Mesothelial cell of epicardium (in vitro differentiated cells): ENCODE measurements around the gene CACNA1E. TPM values are rescaled to one million over a fixed set of nuclear protein-coding genes. Genes with fewer than 3 reads are reported as not detected.

Experiments
- DNase-seq, 2 experiments: peaks; one replicate each; pipeline ENCODE4 v3.0.0; 2021; ENCODE audit warnings: low spot score in 2 of 2; ENCODE audit not compliant: unreplicated experiment in 2 of 2
- H3K27ac Mint-ChIP-seq: 2 replicates; pipeline ENCODE4 v1.8.0; 2021; ENCODE audit warnings: mixed read lengths
- H3K27me3 Mint-ChIP-seq: 2 replicates; pipeline ENCODE4 v1.8.0; 2021; ENCODE audit warnings: low read depth, mixed read lengths
- H3K36me3 Mint-ChIP-seq: 2 replicates; pipeline ENCODE4 v1.8.0; 2021; ENCODE audit warnings: mixed read lengths
- H3K4me1 Mint-ChIP-seq: 2 replicates; pipeline ENCODE4 v1.8.0; 2021; ENCODE audit warnings: mixed read lengths
- H3K4me3 Mint-ChIP-seq: 2 replicates; pipeline ENCODE4 v1.8.0; 2021; ENCODE audit warnings: mild to moderate bottlenecking, moderate library complexity, mixed read lengths
- H3K9me3 Mint-ChIP-seq: 2 replicates; pipeline ENCODE4 v1.8.0; 2021; ENCODE audit warnings: mixed read lengths
- CTCF ChIP-seq: fragments of 200-600 bp; sonication (generic); IDR thresholded peaks from one replicate; pipeline ENCODE4 v1.5.0; 2021; ENCODE audit warnings: antibody characterized with exemption; ENCODE audit not compliant: unreplicated experiment
- total RNA-seq: library from RNA; stranded (reverse); gene quantifications from 3 replicates; pipeline ENCODE4 v1.2.1, GENCODE V29; 2021

The CACNA1E gene
- total RNA-seq, 1 donor from 2014 or later = 0.60 TPM

GRCh38 chr1:181482521-181483284 lies 614 bp upstream of the CACNA1E start:
- H3K27me3 Mint-ChIP-seq = peaks cover 89% of the 10 kb centered on the region
- peaks cover 18% of the 10 kb centered on the region for H3K4me1 Mint-ChIP-seq
- TF ChIP-seq CTCF = no peak
- no peaks in the 10 kb centered on the region for H3K9me3 Mint-ChIP-seq
- H3K4me3 Mint-ChIP-seq = peak overlapping the region; percentile 59
- H3K27ac Mint-ChIP-seq = no peak overlapping the region
- no peaks in the 10 kb centered on the region for H3K36me3 Mint-ChIP-seq
- DNase-seq = peak in 1 of 2 experiments; percentile 59

GRCh38 chr1:181484821-181485220 lies 1.5 kb downstream of the CACNA1E start:
- H3K36me3 Mint-ChIP-seq = no peaks in the 10 kb centered on the region
- H3K4me3 Mint-ChIP-seq = no peak overlapping the region
- H3K9me3 Mint-ChIP-seq = no peaks in the 10 kb centered on the region
- H3K27ac Mint-ChIP-seq = no peak overlapping the region
- peaks cover 100% of the 10 kb centered on the region for H3K27me3 Mint-ChIP-seq
- no peak for TF ChIP-seq CTCF
- no peak for DNase-seq
- H3K4me1 Mint-ChIP-seq = peaks cover 18% of the 10 kb centered on the region

- H3K27me3 Mint-ChIP-seq = peaks cover 99% of the 10 kb centered on the region
- H3K9me3 Mint-ChIP-seq = no peaks in the 10 kb centered on the region
- peaks cover 18% of the 10 kb centered on the region for H3K4me1 Mint-ChIP-seq
- no peak overlapping the region for H3K27ac Mint-ChIP-seq
- H3K4me3 Mint-ChIP-seq = peak overlapping the region; percentile 20
- no peaks in the 10 kb centered on the region for H3K36me3 Mint-ChIP-seq
- no peak for TF ChIP-seq CTCF
- peak in 1 of 2 experiments; percentile 50 for DNase-seq
Observed at GRCh38 chr1:181485287-181486097, 2.2 kb downstream of the CACNA1E start.

- Mint-ChIP-seq H3K36me3 (no peaks in the 10 kb centered on the region), H3K4me1 (peaks cover 18% of the 10 kb centered on the region), H3K27me3 (peaks cover 99% of the 10 kb centered on the region), H3K9me3 (no peaks in the 10 kb centered on the region), H3K4me3 (peak overlapping the region; percentile 20), H3K27ac (no peak overlapping the region)
- TF ChIP-seq CTCF = no peak
- DNase-seq = no peak
Observed at GRCh38 chr1:181486098-181486420, 2.7 kb downstream of the CACNA1E start.

- peaks cover 92% of the 10 kb centered on the region for H3K27me3 Mint-ChIP-seq
- no peak for TF ChIP-seq CTCF
- no peaks in the 10 kb centered on the region for H3K9me3 Mint-ChIP-seq
- H3K4me1 Mint-ChIP-seq = peaks cover 9% of the 10 kb centered on the region
- no peak for DNase-seq
- no peak overlapping the region for H3K4me3 Mint-ChIP-seq
- H3K27ac Mint-ChIP-seq = no peak overlapping the region
- H3K36me3 Mint-ChIP-seq = no peaks in the 10 kb centered on the region
Observed at GRCh38 chr1:181488866-181489265, 5.5 kb downstream of the CACNA1E start.
